ENCODE measurements around the gene ASB1. TPM values are rescaled to one million over a fixed set of nuclear protein-coding genes. Genes with fewer than 3 reads are reported as not detected.

Gene ASB1
- total and polyA plus RNA-seq, 5 donors, result 46.0 to 74.8 (median 65.5) TPM

DNA sequence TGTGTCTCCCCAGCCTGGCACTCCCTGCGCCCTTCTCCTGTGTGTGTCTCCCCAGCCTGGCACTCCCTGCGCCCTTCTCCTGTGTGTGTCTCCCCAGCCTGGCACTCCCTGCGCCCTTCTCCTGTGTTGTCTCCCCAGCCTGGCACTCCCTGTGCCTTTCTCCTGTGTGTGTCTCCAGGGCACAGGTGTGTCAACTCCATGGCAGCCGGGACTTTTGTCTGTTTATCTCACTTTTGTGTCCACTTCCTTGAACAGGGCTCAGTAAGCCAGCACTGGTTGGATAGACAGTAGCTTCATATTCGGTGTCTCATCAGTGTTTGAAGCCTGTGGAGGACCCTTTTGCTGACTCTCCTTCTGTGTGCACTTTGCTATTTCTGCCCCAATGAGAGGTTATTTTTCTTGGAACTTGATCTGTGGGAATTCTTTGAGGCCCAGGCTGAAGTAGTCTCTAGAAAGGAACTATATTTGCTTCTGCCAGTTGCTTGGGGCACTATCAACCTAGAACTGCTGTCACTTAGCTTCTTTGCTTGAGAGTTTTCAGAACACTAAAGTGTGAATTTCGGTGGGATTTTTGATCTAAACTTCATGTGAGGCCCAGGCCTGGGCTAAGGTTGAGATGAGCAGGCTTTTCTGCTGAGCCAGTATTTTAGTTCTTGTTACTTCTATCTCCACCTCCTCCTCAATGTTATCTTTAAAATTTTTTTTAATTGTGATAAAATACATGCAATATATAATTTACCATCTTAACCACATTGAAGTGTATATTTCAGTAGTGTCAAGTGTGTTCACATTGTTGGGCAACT lies 8.3 kb upstream of the ASB1 start:
- intact Hi-C loops (cut with DNase I), result no loop called here
- no peak overlapping the region for H3K27ac ChIP-seq (ENCODE audit: low read length)
- no peaks in the 10 kb centered on the region for H3K4me1 ChIP-seq (ENCODE audit: control insufficient read depth, insufficient read depth, low read length)
- WGBS, result 81% methylated on average over 6 of the region's 6 CpGs
- no peak for DNase-seq
- no peaks in the 10 kb centered on the region for H3K27me3 ChIP-seq (ENCODE audit: control insufficient read depth, insufficient read depth)
- no peak for ATAC-seq
- H3K9me3 ChIP-seq (ENCODE audit: control insufficient read depth, low read length), result no peaks in the 10 kb centered on the region
- H3K4me3 ChIP-seq (ENCODE audit: low read length), result no peak overlapping the region

DNA sequence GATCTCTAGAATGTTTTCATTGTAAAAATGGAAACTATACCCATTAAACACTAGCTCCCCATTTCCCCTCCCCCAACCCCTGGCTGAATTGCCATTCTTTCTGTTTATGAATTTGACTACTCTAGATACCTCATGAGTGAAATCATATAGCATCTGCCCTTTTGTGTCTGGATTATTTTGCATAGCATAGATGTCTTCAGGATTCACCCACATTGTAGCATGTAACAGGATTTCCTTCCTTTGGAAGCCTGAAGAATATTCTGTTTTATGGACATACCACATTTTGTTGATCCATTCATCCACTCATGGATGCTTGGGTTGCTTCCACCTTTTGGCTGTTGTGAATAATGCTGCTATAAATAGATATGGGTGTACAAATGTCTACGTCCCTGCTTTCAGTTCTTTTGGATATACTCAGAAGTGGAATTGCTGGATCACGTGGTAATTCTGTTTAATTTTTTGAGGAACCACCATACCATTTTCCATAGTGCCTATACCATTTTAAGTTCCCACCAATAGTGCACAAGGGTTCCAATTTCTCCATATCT lies 7.7 kb upstream of the ASB1 start:
- no peaks in the 10 kb centered on the region for H3K4me1 ChIP-seq (ENCODE audit: control insufficient read depth, insufficient read depth, low read length)
- ATAC-seq, result no peak
- H3K4me3 ChIP-seq (ENCODE audit: low read length), result no peak overlapping the region
- intact Hi-C loops (cut with DNase I), result no loop called here
- 75% methylated on average over 2 of the region's 2 CpGs for WGBS
- no peaks in the 10 kb centered on the region for H3K27me3 ChIP-seq (ENCODE audit: control insufficient read depth, insufficient read depth)
- H3K9me3 ChIP-seq (ENCODE audit: control insufficient read depth, low read length), result no peaks in the 10 kb centered on the region
- no peak overlapping the region for H3K27ac ChIP-seq (ENCODE audit: low read length)
- no peak for DNase-seq

DNA sequence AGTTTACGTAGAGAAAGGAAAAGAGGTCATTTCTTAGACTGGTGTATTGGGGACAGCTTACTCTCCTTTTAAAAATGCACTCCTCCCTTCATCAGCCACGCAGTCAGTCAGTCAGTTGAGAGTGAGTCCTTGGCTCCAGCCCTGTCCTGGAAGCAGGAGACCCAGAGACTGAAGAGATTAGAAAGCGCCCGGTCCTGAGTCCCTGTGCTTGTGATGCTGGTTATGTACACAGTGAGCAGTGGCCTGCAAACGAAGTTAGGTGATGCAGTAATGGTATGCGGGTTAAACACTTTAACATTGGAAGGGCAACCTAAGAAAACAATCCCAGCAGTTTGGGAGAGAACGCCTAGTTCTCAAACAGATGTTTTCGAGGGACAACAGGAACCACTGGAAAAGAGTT lies 6.3 kb upstream of the ASB1 start:
- ATAC-seq, result no peak

DNA sequence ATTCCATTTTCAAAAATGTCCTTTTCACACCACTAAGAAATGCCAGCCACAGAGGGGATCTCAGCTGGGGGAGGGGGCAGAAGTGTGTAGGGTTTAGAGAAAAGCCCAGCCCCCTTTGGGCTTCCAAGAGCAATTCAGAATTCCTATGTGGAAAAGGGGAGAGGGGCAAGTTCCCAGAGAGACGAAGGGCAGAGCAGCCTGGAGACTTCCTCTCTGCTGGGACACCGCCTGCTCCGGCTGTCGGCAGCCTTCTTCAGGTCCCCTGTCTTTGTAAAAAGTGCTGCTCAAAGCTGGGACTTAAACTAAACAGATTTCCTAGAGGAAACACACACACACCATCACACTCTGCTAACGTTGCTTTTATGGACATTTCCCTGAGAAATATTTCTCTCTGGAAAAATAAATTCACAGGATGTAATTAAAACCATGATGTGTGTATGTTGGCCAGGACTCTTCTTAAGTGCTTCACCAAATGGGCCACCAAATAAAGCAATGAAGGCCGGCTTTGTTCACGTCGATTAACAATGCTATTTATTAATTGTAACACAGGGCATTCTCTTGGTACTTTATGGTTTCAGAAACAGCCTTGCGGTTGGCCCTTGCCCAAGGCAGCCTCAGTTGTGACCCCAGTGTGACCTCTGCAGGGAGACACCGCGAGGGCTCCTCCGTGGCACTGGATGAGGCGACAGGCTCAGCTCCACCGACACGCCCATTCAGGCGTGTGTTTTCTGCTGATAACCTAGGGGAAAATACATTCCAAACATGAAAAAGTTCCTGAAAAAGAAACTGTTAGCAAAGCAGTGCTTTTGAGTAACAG lies 5.6 kb upstream of the ASB1 start:
- ATAC-seq, result peak; percentile 7 to 53
- no peak overlapping the region for H3K27ac ChIP-seq (ENCODE audit: low read length)

More for the DNA sequence above, 6.3 kb upstream of the ASB1 start:
- 56% methylated on average over 8 of the region's 8 CpGs for WGBS
- no peak for DNase-seq
- H3K4me3 ChIP-seq (ENCODE audit: low read length), result no peak overlapping the region
- H3K27ac ChIP-seq (ENCODE audit: low read length), result no peak overlapping the region
- no peaks in the 10 kb centered on the region for H3K27me3 ChIP-seq (ENCODE audit: control insufficient read depth, insufficient read depth)
- no peaks in the 10 kb centered on the region for H3K9me3 ChIP-seq (ENCODE audit: control insufficient read depth, low read length)
- intact Hi-C loops (cut with DNase I), result no loop called here
- no peaks in the 10 kb centered on the region for H3K4me1 ChIP-seq (ENCODE audit: control insufficient read depth, insufficient read depth, low read length)

DNA sequence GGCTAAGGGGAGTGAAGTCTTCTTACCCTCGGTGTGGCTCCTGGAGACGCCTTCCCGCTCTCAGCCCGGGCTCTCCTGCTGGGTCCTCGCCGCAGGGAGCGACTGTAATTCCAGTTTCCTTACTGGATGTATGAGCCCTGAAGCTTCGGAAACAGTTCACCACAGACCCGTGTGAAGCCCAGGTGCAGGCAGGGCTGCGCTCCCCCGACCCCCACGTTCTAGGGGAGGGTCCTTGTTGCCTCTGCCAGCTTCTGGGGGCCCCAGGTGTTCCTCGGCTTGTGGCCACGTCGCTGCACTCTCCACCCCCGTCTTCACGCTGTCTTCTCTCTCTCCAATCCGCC lies 5.1 kb upstream of the ASB1 start:
- no peaks in the 10 kb centered on the region for H3K9me3 ChIP-seq (ENCODE audit: control insufficient read depth, low read length)
- no peak overlapping the region for H3K27ac ChIP-seq (ENCODE audit: low read length)
- no peaks in the 10 kb centered on the region for H3K27me3 ChIP-seq (ENCODE audit: control insufficient read depth, insufficient read depth)
- WGBS, result 75% methylated on average over 18 of the region's 18 CpGs
- intact Hi-C loops (cut with DNase I), result no loop called here
- ATAC-seq, result no peak
- peaks cover 4% of the 10 kb centered on the region for H3K4me1 ChIP-seq (ENCODE audit: control insufficient read depth, insufficient read depth, low read length)
- no peak overlapping the region for H3K4me3 ChIP-seq (ENCODE audit: low read length)
- no peak for DNase-seq

More for the DNA sequence above, 5.6 kb upstream of the ASB1 start:
- no peak overlapping the region for H3K4me3 ChIP-seq (ENCODE audit: low read length)
- H3K27me3 ChIP-seq (ENCODE audit: control insufficient read depth, insufficient read depth), result no peaks in the 10 kb centered on the region
- no peaks in the 10 kb centered on the region for H3K9me3 ChIP-seq (ENCODE audit: control insufficient read depth, low read length)
- peak in 1 of 3 donors; percentile 77 for DNase-seq
- intact Hi-C loops (cut with DNase I), result no loop called here
- peaks cover 4% of the 10 kb centered on the region for H3K4me1 ChIP-seq (ENCODE audit: control insufficient read depth, insufficient read depth, low read length)
- 31% methylated on average over 16 of the region's 16 CpGs for WGBS

DNA sequence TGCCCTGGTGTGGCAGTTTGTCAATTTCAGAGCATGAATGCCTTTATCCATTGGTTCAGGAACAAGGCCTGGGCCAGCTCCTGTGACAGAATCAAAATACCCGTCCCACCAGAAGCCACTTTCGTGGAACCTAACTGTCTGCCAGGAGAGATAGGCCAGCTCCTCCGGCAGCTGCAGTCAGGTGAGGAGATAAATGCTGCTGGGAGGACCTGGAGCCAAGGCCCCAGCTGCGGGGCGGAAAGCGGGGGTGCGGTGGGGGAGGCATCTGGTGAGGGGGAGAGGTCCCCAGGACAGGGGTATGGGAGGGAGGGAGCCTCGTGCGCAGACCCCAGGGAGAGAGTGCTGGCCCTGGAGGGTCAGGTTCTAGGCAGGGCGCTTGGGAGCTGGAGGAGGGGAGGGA lies 4.4 kb upstream of the ASB1 start:
- Histone ChIP-seq H3K4me3 (ENCODE audit: low read length) (no peak overlapping the region), H3K27me3 (ENCODE audit: control insufficient read depth, insufficient read depth) (no peaks in the 10 kb centered on the region), H3K27ac (ENCODE audit: low read length) (no peak overlapping the region), H3K9me3 (ENCODE audit: control insufficient read depth, low read length) (no peaks in the 10 kb centered on the region), H3K4me1 (ENCODE audit: control insufficient read depth, insufficient read depth, low read length) (peaks cover 4% of the 10 kb centered on the region)
- intact Hi-C loops (cut with DNase I), result no loop called here
- DNase-seq (no peak), ATAC-seq (no peak)
- WGBS, result 80% methylated on average over 10 of the region's 10 CpGs

DNA sequence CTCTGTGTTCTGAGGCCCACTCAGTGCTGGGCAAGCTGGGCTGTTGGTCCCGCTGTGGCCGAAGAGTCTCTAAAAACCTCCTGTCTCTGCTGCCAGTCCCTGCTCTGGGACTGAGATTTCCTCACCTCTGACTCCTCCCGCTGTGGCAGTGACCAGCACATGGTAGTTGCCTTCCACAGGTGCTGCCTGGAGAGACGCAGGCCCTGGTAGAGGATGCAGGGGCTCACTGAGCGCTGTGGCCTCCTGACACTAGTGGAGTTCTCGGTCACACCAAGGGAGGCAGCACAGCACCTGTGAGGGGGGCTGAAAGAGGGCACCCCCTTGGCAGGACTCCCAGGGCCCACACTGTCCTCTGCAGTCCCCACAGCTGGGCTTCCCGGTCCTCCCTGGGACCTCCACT lies 3.8 kb upstream of the ASB1 start:
- H3K4me3 ChIP-seq (ENCODE audit: low read length), result no peak overlapping the region
- intact Hi-C loops (cut with DNase I), result no loop called here
- H3K4me1 ChIP-seq (ENCODE audit: control insufficient read depth, insufficient read depth, low read length), result peaks cover 5% of the 10 kb centered on the region
- H3K27ac ChIP-seq (ENCODE audit: low read length), result no peak overlapping the region
- ATAC-seq (no peak), DNase-seq (no peak)
- no peaks in the 10 kb centered on the region for H3K9me3 ChIP-seq (ENCODE audit: control insufficient read depth, low read length)
- 95% methylated on average over 7 of the region's 7 CpGs for WGBS
- no peaks in the 10 kb centered on the region for H3K27me3 ChIP-seq (ENCODE audit: control insufficient read depth, insufficient read depth)

DNA sequence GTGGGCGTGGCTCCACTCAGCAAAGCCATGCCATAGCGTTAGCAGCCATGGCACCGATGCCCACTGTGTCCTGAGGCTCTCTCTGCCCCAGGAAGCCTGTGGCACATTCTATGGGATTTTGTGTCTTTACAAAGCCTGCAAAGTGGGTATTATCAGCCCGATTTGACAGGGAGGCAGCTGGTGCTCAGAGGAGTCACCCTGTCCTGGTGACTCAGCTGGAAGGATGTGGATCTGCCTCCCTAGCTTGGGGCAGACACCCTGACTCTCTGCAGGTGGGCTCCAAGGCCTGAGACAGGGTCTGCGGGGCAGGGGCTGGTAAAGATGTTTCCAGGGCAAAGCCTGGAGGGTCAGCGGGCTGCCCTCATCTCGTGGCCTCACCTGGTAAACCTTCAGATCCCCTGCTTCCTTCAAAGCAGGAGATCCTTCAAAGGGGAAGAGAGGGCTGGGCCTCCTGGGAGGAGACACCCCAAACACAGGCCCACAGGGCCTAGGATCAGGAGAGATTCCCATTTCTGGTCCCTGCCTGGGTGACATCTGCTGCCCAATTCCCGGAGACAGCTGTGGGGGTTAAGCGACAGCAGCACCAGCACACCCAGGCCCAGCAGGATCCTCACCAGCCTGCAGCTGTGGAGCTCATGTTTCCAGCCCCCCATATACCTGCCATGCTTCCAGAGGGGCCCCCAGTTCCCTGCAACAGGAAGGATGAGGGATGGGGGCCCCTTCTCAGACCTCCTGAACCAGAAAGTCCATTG lies 3.0 kb upstream of the ASB1 start:
- no peak for ATAC-seq

DNA sequence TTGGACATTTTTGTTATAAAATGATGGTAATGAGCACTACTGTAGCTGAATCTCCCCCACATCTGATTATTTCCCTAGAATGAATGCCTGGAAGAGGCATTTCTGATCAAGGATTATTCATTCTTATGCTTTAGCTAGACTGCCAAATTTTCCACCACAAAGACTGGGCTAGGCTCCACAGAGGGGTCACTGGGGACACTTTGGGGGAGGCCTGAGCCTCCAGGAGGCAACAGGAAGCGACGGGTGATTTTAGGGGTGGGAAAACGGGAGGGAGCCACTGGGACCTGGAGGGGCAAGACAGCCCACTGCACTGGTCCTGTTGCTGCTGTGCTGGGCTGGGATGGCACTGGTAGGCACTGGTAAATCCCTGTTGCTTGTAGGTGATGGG lies 2.4 kb upstream of the ASB1 start:
- no peaks in the 10 kb centered on the region for H3K27me3 ChIP-seq (ENCODE audit: control insufficient read depth, insufficient read depth)
- H3K27ac ChIP-seq (ENCODE audit: low read length), result no peak overlapping the region
- no peaks in the 10 kb centered on the region for H3K9me3 ChIP-seq (ENCODE audit: control insufficient read depth, low read length)
- DNase-seq (no peak), ATAC-seq (no peak)
- intact Hi-C loops (cut with DNase I), result no loop called here
- WGBS, result 56% methylated on average over 3 of the region's 3 CpGs
- H3K4me3 ChIP-seq (ENCODE audit: low read length), result no peak overlapping the region
- H3K4me1 ChIP-seq (ENCODE audit: control insufficient read depth, insufficient read depth, low read length), result peaks cover 7% of the 10 kb centered on the region

More for the DNA sequence above, 3.0 kb upstream of the ASB1 start:
- WGBS, result 91% methylated on average over 9 of the region's 9 CpGs
- Histone ChIP-seq H3K27ac (ENCODE audit: low read length) (no peak overlapping the region), H3K4me3 (ENCODE audit: low read length) (no peak overlapping the region), H3K27me3 (ENCODE audit: control insufficient read depth, insufficient read depth) (no peaks in the 10 kb centered on the region), H3K9me3 (ENCODE audit: control insufficient read depth, low read length) (no peaks in the 10 kb centered on the region), H3K4me1 (ENCODE audit: control insufficient read depth, insufficient read depth, low read length) (peaks cover 7% of the 10 kb centered on the region)
- DNase-seq, result no peak
- intact Hi-C loops (cut with DNase I), result no loop called here

DNA sequence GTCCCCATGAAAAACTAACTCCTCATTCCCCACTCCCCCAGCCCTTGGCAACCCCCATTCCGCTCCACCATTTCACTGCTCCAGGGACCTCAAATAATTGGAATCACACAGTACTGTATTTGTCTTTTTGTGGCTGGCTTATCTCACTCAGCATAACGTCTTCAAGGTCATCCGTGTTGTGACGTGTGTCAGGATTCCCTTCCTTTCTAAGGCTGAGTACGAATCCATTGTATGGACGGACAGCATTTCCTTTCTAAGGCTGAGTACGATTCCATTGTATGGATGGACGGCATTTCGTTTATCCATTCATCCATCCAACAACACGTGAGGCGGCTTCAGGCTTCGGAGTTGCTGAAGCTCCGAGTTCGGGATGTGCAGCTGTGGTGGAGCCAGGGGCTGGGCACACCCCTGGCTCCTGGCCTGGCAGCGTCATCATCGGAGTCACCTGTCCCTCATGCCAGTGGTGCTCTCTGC lies 1.2 kb upstream of the ASB1 start:
- Histone ChIP-seq H3K27ac (ENCODE audit: low read length) (no peak overlapping the region), H3K4me3 (ENCODE audit: low read length) (no peak overlapping the region), H3K9me3 (ENCODE audit: control insufficient read depth, low read length) (no peaks in the 10 kb centered on the region), H3K4me1 (ENCODE audit: control insufficient read depth, insufficient read depth, low read length) (peaks cover 7% of the 10 kb centered on the region), H3K27me3 (ENCODE audit: control insufficient read depth, insufficient read depth) (no peaks in the 10 kb centered on the region)
- intact Hi-C loops (cut with DNase I), result no loop called here
- ATAC-seq, result no peak
- WGBS, result 54% methylated on average over 16 of the region's 16 CpGs
- DNase-seq, result no peak

Data from right cardiac atrium (tissue), 5 donors.